Activated T-cell treated with anti-CD3 and anti-CD28 coated beads, Interleukin-2, amount 50 U/mL, for 24 hours (primary cell): Measurements from ENCODE around the gene C6orf141.

Experiments used
- DNase-seq: peaks from one replicate; pipeline ENCODE4 v3.0.0-alpha.2; 2020
- H3K27ac Mint-ChIP-seq: 2 replicates; pipeline ENCODE4 v1.8.0; 2020; ENCODE audit warnings: mild to moderate bottlenecking, mixed read lengths
- H3K27me3 Mint-ChIP-seq: 2 replicates; pipeline ENCODE4 v1.8.0; 2020; ENCODE audit warnings: mixed read lengths
- H3K36me3 Mint-ChIP-seq: 2 replicates; pipeline ENCODE4 v1.8.0; 2020; ENCODE audit warnings: low read depth, mixed read lengths
- H3K4me1 Mint-ChIP-seq: 2 replicates; pipeline ENCODE4 v1.8.0; 2020; ENCODE audit warnings: low read depth, mixed read lengths
- H3K4me3 Mint-ChIP-seq: 2 replicates; pipeline ENCODE4 v1.8.0; 2020; ENCODE audit warnings: mild to moderate bottlenecking, moderate library complexity, mixed read lengths
- H3K9me3 Mint-ChIP-seq: 2 replicates; pipeline ENCODE4 v1.8.0; 2020; ENCODE audit warnings: mixed read lengths

C6orf141 gene

GRCh38 chr6:49526598-49526997, 23.9 kb upstream of the C6orf141 start:
- peaks cover 7% of the 10 kb centered on the region for H3K27me3 Mint-ChIP-seq
- no peak overlapping the region for H3K27ac Mint-ChIP-seq
- H3K4me1 Mint-ChIP-seq, result no peaks in the 10 kb centered on the region
- H3K9me3 Mint-ChIP-seq, result no peaks in the 10 kb centered on the region
- no peak overlapping the region for H3K4me3 Mint-ChIP-seq
- DNase-seq, result no peak
- H3K36me3 Mint-ChIP-seq, result no peaks in the 10 kb centered on the region

GRCh38 chr6:49527320-49527719, 23.1 kb upstream of the C6orf141 start:
- Mint-ChIP-seq H3K4me1 (peaks cover 2% of the 10 kb centered on the region), H3K4me3 (no peak overlapping the region), H3K36me3 (no peaks in the 10 kb centered on the region), H3K9me3 (no peaks in the 10 kb centered on the region), H3K27ac (no peak overlapping the region), H3K27me3 (peaks cover 11% of the 10 kb centered on the region)
- no peak for DNase-seq

GRCh38 chr6:49528571-49528970, 21.9 kb upstream of the C6orf141 start:
- no peak overlapping the region for H3K27ac Mint-ChIP-seq
- H3K4me3 Mint-ChIP-seq, result no peak overlapping the region
- DNase-seq, result no peak

GRCh38 chr6:49530141-49530776, 20.2 kb upstream of the C6orf141 start:
- DNase-seq, result no peak
- H3K36me3 Mint-ChIP-seq, result no peaks in the 10 kb centered on the region
- H3K4me3 Mint-ChIP-seq, result no peak overlapping the region
- peaks cover 2% of the 10 kb centered on the region for H3K4me1 Mint-ChIP-seq
- no peak overlapping the region for H3K27ac Mint-ChIP-seq
- no peaks in the 10 kb centered on the region for H3K9me3 Mint-ChIP-seq
- peaks cover 14% of the 10 kb centered on the region for H3K27me3 Mint-ChIP-seq

More at GRCh38 chr6:49528571-49528970, 21.9 kb upstream of the C6orf141 start:
- no peaks in the 10 kb centered on the region for H3K36me3 Mint-ChIP-seq
- H3K4me1 Mint-ChIP-seq, result peaks cover 2% of the 10 kb centered on the region
- H3K9me3 Mint-ChIP-seq, result no peaks in the 10 kb centered on the region
- peaks cover 11% of the 10 kb centered on the region for H3K27me3 Mint-ChIP-seq

GRCh38 chr6:49531774-49532569, 18.5 kb upstream of the C6orf141 start:
- Mint-ChIP-seq H3K27me3 (peaks cover 14% of the 10 kb centered on the region), H3K27ac (no peak overlapping the region), H3K4me3 (no peak overlapping the region), H3K36me3 (no peaks in the 10 kb centered on the region), H3K4me1 (peaks cover 2% of the 10 kb centered on the region), H3K9me3 (no peaks in the 10 kb centered on the region)
- DNase-seq, result no peak

GRCh38 chr6:49535795-49536194, 14.7 kb upstream of the C6orf141 start:
- Mint-ChIP-seq H3K4me1 (peaks cover 2% of the 10 kb centered on the region), H3K4me3 (no peak overlapping the region), H3K9me3 (no peaks in the 10 kb centered on the region), H3K36me3 (no peaks in the 10 kb centered on the region), H3K27ac (no peak overlapping the region), H3K27me3 (peaks cover 7% of the 10 kb centered on the region)
- DNase-seq, result no peak

- Mint-ChIP-seq H3K36me3 (no peaks in the 10 kb centered on the region), H3K4me1 (peaks cover 4% of the 10 kb centered on the region), H3K27me3 (peaks cover 3% of the 10 kb centered on the region), H3K4me3 (no peak overlapping the region), H3K27ac (no peak overlapping the region), H3K9me3 (no peaks in the 10 kb centered on the region)
- DNase-seq, result no peak
These were observed 11.4 kb upstream of the C6orf141 start for GRCh38 chr6:49539102-49539501.

- H3K27me3 Mint-ChIP-seq, result no peaks in the 10 kb centered on the region
- no peak for DNase-seq
- H3K27ac Mint-ChIP-seq, result no peak overlapping the region
- no peaks in the 10 kb centered on the region for H3K9me3 Mint-ChIP-seq
- H3K4me1 Mint-ChIP-seq, result peaks cover 4% of the 10 kb centered on the region
- H3K36me3 Mint-ChIP-seq, result no peaks in the 10 kb centered on the region
- H3K4me3 Mint-ChIP-seq, result no peak overlapping the region
These were observed 9.9 kb upstream of the C6orf141 start for GRCh38 chr6:49540614-49541013.

GRCh38 chr6:49541210-49541724, 9.2 kb upstream of the C6orf141 start:
- Mint-ChIP-seq H3K4me3 (no peak overlapping the region), H3K27me3 (no peaks in the 10 kb centered on the region), H3K27ac (no peak overlapping the region), H3K36me3 (no peaks in the 10 kb centered on the region), H3K9me3 (no peaks in the 10 kb centered on the region), H3K4me1 (peaks cover 4% of the 10 kb centered on the region)
- DNase-seq, result no peak

- Mint-ChIP-seq H3K4me3 (no peak overlapping the region), H3K4me1 (peaks cover 4% of the 10 kb centered on the region), H3K36me3 (no peaks in the 10 kb centered on the region), H3K27me3 (no peaks in the 10 kb centered on the region), H3K27ac (no peak overlapping the region), H3K9me3 (no peaks in the 10 kb centered on the region)
- no peak for DNase-seq
These were observed 8.5 kb upstream of the C6orf141 start for GRCh38 chr6:49541936-49542335.

GRCh38 chr6:49543087-49543858, 7.2 kb upstream of the C6orf141 start:
- Mint-ChIP-seq H3K27me3 (peaks cover 3% of the 10 kb centered on the region), H3K4me3 (no peak overlapping the region), H3K4me1 (peaks cover 4% of the 10 kb centered on the region), H3K36me3 (no peaks in the 10 kb centered on the region), H3K9me3 (no peaks in the 10 kb centered on the region), H3K27ac (no peak overlapping the region)
- DNase-seq, result no peak

GRCh38 chr6:49546331-49546730, 4.1 kb upstream of the C6orf141 start:
- H3K27me3 Mint-ChIP-seq, result peaks cover 30% of the 10 kb centered on the region
- H3K9me3 Mint-ChIP-seq, result no peaks in the 10 kb centered on the region
- peaks cover 12% of the 10 kb centered on the region for H3K4me1 Mint-ChIP-seq
- no peak overlapping the region for H3K27ac Mint-ChIP-seq
- H3K4me3 Mint-ChIP-seq, result no peak overlapping the region
- no peaks in the 10 kb centered on the region for H3K36me3 Mint-ChIP-seq
- no peak for DNase-seq

- H3K4me3 Mint-ChIP-seq, result no peak overlapping the region
- no peaks in the 10 kb centered on the region for H3K9me3 Mint-ChIP-seq
- H3K27me3 Mint-ChIP-seq, result peaks cover 48% of the 10 kb centered on the region
- no peak overlapping the region for H3K27ac Mint-ChIP-seq
- H3K4me1 Mint-ChIP-seq, result peaks cover 26% of the 10 kb centered on the region
- H3K36me3 Mint-ChIP-seq, result no peaks in the 10 kb centered on the region
- no peak for DNase-seq
These were observed 1.7 kb upstream of the C6orf141 start for GRCh38 chr6:49548613-49549304.
